NT2/D1 (cell line): ENCODE data around the gene COA8.

Source experiments
- SUZ12 ChIP-seq: IDR thresholded peaks from 2 replicates; pipeline ENCODE4 v1.6.1; 2011; ENCODE audit not compliant: insufficient read length, insufficient read depth; ENCODE audit errors: extremely low read depth
- YY1 ChIP-seq: IDR thresholded peaks from 2 replicates; pipeline ENCODE4 v1.6.1; 2011; ENCODE audit not compliant: insufficient read length, insufficient read depth

DNA sequence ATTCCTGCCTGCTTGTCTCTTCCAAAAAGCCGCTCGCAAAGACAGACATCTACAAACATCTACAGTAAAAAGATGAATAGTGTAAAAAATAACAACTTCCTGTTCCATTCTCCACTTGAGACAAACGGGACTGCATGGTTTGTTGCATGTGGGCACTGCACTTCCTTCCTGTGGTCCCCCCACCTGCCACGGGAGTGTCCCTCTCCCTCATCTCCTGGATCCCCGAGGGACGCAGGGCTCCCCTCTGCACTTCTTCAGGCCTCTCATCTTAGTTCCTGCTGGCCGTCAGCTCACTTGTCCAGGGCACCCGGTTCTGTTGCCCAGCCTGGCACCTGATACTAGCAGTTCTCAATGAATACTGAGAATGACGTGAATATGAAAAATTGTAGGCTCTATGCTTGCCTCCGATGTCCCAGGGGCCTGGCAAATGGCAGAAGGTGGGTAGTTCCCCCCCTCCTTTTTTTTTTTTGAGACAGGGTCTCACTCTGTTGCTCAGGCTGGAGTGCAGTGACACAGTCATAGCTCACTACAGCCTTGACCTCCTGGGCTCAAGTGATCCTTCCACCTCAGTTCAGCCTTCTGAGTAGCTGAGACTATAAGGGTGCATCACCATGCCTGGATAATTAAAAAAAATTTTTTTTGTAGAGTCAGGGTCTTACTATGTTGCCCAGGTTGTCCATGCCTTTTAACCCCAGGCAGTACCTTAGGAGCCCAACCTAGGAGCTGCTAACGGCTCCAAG lies 62.8 kb downstream of the COA8 start:
- TF ChIP-seq SUZ12, result no peak
- no peak for TF ChIP-seq YY1
